Limb (tissue), 2 donors: ENCODE results near the gene RPL10.

Experiments
- DNase-seq, 2 donors: peaks; one replicate each; pipeline ENCODE4 v3.0.0-alpha.2; 2016; ENCODE audit errors: extremely low spot score in 2 of 2

Gene RPL10

DNA sequence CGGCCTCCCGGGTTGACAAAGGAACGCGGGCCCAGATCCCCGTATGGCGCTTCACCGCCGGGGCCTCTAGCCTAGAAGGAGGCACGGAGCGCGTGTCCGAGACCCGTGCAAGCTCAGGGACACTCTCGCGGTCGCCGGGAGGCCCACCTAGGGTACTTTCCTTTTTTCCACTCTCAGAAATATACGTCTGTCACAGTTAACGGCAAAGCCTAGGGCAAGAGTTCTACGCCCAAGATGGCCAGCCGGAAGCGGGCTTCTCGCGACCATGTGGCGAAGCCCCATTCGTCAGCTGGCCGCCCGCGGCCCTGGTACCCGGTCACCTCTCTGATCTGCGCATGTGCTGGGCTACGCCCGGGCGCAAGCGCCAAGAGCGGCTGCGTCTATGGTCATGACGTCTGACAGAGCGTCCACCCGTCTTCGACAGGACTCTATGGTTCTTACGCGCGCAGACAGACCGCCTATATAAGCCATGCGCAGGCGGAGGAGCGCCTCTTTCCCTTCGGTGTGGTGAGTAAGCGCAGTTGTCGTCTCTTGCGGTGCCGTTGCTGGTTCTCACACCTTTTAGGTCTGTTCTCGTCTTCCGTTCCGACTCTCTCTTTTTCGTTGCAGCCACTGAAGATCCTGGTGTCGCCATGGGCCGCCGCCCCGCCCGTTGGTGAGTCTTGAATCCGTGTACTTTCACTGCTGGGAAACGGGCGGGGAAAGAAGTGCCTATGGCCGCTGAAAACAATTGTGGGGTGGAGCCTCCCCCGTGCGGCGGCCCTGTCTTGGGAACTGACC lies at the start of gene RPL10:
Gene RPL10, plus strand, starts transcription at position 490 of the 780 bp plus-strand sequence. Its CDS starts 143 bp downstream, at position 633.
- peak; percentile 92 to 95 for DNase-seq

DNA sequence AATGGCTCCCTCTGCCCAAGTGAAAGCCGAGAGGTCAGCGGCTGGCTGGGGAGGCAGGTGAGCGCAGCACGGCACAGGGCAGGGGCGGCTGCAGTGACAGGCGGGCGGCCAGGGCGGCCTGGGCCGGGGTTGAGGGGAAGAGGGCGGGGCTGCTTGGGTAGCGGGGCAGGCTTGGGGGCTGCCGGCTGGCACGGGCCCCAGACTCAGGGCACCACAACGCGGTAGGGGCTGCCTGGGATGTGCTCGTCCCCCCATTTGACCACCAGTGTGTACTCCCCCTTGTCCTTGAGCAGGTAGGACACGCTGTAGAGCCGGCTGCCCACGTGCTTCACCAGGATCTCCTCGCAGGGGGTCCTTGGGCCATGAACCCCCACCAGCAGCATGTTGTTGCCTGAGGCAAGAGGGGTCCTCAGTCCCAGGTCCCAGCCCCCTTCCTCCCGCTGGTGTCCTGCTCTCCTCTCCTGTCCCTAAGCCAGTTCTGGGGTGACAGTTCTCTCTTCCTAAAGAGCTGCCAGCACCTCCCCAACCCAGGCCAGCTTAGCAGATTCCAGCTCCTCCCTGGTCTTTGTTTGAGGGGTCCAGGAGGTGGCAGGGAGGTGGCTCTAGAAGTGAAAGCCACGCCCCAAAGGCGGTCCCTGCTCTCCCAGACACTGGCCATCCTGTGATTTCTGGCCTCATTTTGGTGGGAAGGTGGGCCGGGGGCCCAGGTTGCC lies 49.4 kb upstream of the RPL10 start:
- no peak for DNase-seq

DNA sequence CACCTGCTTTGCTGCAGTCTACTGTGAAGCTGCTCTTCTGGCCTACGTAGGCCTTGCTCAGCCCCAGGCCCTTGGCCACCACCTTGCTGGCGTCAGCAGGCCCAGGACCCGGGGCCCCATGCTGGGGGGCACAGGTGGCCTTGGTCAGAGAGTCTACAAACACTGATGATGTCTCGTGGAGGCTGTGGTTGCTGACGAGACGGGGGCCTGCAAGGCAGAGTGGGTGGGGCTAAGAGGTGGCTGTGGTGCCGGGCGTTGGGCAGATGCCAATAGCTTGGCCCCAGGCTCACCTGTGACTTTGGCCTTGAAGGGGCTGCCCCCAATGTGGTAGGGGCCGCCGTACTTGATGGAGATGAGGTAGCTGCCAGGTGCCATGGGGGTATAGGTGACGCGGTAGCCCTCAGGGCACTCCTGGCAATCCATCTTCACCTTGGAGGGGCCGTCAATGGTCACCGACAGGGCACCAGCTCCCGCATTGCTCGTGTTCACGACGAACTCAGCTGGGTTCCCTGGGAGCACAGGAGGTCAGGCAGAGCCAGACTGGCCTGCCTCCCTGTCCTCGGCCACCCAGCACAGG lies 48.7 kb upstream of the RPL10 start:
- DNase-seq, result no peak

DNA sequence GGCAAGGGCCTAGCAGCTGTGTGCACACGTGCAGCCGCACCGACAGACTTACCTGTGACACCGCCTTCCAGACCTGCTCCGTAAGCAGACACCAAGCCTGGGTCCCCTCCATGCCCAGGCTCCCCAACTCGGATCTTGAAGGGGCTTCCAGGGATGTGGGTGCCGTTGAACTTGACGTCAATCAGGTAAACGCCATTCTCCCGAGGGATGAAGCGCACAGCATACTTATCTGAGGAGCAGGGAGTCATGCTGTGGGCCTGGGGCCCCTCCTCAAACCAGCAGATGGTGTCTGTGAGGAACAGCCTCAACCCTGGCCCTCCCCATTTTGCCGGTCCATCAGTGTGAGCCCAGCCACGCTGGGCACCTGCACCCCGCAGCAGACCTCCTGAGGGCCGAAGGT lies 48.2 kb upstream of the RPL10 start:
- DNase-seq, result no peak

DNA sequence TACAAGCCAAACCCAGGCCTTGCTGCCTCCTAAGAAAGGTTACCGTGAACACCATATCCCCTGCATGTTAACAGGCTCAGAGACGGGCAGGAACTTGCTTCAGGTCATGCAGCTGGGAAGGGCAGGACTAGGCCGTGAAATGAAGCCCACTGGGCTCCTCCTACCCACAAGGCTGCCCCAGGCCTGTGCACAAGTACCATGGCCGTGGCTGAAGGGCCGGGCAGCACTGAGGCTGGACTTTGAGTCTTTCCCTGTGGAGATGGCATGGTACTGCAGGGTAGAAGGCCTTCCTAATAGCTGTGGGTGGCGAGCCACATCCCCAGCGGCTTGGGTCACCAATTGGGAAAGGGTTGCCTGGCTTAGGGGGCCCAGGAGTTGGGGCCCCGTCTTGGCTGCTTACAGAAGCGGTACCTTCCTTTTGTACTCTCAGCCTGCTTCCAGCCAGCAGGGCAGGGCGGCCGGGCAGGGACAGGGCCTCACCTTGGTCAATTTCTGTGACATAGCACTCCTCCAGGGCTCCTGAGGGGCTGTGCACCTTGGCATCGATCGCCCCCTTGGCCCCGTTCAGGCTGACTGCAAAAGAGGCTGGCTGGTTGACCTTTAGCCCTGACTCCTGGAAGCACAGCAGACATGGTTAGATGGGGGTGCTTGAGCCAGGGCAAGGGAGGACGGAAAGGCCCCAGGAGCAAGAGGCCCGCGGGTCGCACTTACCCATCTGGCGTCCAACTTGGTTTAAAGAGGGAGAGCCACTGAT lies 47.6 kb upstream of the RPL10 start:
- DNase-seq, result no peak

DNA sequence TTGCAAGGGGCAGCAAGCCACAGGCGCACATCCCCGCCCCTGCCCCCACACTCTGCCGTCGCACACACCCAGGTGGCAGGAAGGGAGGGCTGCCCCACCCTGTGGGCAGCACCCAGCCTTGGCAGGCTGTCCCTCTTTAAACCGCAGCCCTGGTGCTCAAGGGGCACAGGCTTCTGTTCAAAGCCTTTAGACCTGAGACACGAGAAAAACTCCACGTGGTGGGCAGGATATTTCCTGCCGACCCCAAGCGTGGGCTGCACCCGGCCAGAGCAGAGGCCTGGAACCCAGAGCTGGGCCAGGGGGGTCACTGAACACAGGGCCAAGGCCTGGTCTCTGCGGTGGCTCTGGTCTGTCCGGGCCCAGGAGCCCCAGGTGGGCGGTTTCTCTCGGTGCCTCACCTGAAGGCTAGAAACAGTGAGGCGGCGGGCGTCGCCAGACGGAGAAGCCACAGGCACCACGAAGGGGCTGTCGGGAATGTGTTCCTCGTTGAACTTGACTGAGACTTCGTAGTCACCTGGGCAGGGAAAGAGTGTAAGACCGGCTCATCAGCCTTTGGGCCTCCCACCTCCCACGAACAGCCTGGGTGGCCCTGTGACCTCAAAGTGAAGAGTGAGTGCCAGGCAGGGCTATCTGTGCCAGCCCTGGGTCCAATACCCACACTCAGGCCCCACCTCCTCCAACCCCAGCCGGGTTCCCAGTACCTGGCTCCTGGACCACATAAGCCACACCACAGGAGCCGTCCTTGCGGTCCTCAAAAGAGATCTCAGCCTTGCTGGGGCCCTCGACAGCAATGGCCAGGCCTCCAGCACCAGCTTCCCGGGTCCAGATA lies 46.8 kb upstream of the RPL10 start:
- no peak for DNase-seq

DNA sequence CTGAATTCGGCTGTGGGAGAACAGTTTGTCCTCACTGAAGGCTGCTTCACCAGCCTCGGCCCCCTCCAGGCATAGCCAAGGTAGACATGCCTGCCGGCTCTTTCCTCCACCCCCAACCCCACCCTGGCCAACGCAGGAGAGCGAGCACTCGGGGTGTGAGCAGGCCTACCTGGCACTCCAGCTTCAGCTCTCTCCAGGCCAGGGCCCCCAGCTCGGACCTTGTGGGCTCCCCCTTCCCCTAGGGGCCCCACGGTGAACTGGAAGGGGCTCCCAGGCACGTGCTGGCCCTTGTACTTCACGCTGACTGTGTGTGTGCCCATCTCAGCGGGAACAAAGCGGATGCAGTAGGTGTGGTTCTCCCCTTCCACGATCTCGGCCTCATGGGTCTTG lies 46.2 kb upstream of the RPL10 start:
- no peak for DNase-seq

DNA sequence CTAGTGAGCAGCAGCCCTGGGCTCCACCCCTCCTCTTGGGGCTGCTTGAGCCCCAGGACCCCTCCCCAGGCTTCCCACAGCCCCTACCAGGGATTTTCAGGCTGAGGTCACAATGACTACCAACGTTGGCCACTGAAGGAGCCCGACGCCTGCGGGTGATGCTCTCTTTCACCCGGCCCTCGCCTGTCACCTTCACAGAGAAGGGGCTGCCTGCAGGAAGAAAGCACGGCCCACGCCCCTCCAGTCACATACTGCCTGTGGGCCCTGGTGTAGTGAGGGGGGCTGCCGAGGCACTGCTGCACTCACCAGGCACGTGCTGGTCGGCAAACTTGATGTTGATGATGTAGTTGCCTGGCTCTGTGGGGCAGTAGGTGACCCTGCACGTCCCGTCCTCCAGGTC lies 45.7 kb upstream of the RPL10 start:
- DNase-seq, result no peak

DNA sequence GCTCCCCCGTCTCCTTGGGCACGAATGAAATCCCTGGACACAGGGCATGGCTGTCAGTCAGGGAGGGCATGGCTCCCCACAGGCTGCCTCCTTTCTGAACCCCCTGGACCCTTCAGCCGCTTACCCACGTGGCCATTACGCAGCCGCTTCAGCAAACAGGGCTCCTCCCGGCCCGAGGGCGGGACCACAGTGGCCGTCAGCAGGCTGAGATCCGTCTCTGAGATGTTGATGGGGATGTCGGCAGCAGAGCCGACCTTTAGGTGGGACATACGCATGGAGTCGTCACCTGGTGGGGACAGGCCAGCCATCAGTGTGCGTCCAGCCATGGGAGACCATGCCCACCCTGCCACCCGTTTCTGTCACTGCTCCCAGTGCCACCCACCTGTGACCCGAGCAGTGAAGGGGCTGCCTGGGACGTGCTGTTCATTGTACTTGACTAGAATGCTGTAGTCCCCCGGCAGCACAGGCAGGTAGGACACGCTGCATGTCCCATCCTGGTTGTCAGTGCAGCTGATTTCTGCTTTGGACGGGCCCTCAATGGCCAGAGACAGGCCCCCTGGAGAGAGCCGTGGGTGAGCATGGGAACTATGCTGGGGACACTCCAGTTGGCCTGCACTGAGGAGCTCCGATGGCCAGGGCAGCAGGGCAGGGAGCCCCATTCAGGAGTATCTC lies 44.9 kb upstream of the RPL10 start:
- no peak for DNase-seq

DNA sequence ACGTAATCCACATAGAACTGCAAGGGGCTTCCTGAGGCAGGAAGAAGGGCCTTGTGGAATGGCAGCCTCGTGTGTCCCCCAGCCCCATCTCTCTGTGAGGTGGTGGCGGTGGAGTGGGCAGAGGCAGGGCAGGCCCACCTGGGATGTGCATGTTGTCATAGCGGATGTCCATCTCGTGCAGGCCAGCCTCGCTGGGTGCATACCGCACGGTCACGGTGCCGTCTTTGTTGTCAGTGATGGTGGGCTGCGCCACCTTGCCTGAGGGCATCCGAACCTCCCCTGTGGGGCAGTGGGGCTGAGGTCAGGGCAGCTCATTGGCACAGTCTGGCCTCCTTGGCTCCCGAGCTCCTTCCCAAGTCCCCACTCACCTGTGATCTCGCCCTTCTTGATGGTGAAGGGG lies 44.2 kb upstream of the RPL10 start:
- no peak for DNase-seq

DNA sequence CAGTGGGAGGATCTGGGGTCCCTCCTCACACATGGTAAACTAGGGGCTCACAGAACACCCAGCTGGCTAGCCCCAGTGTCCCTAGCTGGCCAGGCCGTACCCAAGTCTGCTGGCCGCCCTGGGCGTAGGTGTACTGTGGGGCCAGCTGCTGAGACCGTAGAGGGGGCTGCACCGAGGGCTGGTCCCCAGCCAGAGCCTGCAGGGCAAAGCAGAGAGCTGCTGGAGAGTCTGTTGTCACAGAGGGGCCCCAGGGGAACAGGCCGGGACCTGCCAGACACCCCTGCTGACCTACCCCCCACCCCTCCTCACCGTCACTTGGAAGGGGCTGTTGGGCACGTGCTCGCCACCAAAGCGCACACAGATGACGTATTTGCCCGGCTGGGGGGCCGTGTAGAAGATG lies 43.7 kb upstream of the RPL10 start:
- DNase-seq, result no peak

DNA sequence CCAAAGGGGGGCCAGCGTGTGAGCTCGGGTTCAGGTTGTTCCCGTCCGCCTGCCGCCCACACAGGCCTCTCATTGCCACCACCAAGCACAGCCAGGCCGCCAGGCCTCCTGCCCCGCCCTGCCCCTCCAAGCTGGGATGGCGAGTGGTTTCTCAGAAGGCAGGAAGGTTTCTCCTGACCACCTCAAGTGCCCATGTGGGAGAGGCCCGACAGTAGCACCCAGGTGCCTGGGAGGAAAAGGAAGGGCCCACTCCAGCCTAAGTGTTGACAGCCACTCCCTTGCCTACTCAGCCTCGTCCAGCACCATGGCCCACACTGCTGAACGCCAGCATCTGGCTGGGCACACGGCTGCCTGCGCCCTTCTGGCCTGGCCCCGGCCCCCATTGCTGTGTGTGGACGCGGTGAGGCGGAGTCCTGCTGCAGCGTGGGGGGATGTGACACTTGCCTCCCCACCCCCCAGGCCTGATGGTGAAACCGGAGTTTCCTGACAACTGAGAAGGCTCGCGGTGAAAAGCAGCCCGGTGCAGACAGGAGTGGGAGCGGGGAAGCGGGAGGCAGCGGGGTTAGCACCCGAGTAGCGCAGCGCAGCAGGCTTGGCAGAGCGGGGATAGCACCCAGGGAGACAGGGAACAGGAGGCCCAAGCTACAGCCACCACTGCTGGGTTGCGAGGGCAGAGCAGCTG lies 42.9 kb upstream of the RPL10 start:
- no peak for DNase-seq

DNA sequence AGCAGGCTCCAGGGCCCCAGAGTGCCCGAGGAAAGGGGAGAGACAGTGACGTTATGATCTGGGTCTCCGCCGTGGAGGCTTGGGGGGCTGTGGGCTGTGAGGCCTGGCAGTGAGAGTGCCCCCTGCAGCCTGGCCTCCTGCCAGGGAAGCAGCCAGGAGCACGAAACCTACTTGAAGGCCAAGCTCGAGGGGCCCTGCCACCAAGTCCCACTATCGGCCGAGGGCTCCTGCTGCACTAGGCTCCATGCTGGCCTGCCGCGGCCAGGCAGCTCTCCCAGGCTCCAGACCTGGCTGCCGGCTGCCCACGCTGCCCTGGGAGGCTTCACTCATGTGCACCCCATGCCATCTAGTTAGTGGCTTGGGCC lies 42.4 kb upstream of the RPL10 start:
- DNase-seq, result no peak

DNA sequence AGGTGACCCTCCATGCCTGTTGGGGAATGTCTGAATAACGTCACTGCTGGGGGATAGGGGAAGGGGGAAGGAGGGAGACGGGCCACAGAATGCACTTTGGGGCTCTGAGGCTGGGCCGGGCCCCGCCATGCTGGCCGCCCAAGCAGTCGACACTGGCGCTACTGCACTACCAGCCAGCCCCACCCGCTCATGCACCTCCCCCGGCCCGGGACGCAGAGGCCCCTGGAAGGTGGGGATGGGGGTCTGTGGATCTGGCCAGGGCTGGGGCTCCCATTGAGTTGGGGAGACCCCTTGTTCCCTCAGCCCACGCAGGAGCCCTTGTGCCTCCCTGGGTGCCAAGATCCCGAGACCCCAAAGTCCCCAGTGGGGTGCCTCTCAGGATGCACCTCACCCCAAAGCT lies 41.6 kb upstream of the RPL10 start:
- DNase-seq, result no peak

DNA sequence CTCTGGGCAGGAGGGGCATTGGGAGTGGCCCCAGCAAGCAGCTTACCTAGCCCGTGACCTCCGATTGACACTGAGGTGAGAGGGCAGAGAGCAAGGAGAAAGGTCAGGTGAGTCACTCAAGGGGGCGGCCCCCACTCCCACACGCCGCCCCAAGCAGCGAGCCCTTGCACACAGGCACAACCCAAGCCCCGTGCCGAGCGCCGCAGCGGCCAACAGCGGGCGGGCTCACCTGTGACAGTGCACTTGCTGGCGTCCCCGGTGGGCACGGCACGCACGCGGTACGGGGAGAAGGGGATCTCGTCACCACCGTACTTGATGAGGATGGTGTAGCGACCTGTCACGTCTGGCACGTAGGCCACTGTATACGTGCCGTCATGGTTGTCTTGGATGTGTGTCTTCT lies 41.0 kb upstream of the RPL10 start:
- DNase-seq, result no peak

DNA sequence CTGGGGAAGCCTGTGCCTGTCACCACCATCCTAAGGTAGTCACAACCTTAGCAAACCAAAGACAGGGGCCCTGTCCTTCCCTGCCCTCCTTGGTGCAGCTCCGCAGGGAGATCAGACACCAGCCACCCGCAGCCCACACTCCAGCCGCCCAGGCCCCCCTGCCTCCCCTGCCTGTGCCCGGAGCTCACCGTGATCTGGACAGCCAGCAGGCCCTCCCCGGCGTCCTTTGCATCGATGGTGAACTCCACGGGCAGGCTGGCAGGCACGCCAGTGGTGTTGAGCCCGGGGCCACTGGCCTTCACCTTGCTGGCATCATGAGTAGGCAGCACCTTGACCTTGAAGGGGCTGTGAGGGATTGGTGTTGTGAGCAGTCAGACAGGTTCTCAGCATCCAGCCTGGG lies 40.2 kb upstream of the RPL10 start:
- no peak for DNase-seq

DNA sequence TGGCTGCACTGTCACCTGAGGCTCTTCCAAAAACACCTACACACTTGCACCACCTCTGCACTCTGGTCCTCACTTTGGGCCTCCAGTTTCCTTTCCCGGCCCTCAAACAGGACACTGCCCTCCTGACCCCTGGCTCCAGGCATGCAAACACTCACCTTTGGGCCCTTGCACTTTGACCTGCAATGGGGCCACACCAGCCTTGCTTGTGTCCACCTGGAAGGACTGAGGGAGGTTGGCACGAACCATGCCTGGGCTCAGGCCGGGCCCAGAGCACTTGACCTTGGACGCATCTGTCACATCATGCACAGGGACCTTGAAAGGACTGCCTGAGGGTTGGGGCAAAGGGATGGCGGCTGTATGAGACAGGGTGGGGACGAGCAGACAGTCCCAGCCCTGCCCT lies 39.3 kb upstream of the RPL10 start:
- DNase-seq, result no peak

DNA sequence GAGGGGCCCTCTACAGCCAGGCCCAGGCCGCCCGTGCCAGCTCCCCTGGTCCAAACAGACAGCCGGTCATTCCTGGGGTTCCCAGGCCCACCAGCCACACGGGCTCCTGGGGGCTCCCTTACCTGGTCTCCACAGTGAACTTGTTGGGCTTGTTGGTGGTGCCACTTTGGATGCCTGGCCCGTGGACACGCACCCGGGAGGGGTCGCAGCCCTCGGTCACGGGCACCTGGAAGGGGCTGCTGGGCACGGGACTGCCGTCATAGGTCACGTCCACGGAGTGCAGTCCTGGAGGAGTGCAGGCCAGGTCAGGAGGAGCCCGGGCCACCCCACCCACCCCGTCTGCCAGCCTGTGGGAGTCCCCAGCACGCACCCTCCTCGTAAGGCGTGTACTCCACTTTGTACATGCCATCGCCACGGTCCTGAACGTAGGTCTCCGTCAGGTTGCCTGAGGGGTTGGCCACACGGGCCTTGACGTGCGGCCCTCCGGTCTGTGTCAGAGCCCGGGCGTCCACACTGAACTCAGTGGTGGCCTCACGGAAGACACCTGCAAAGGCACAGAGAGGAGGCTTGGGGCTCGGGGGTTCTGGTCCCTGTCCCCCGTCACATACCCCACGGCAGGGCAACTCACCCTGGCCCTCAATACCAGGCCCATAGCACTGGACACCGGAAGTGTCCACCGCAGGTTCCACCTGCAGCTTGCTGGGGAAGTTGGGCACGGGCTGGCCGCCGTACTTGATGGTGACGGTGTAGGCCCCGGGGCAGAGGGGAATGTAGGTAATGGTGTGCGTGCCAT lies 38.6 kb upstream of the RPL10 start:
- no peak for DNase-seq

DNA sequence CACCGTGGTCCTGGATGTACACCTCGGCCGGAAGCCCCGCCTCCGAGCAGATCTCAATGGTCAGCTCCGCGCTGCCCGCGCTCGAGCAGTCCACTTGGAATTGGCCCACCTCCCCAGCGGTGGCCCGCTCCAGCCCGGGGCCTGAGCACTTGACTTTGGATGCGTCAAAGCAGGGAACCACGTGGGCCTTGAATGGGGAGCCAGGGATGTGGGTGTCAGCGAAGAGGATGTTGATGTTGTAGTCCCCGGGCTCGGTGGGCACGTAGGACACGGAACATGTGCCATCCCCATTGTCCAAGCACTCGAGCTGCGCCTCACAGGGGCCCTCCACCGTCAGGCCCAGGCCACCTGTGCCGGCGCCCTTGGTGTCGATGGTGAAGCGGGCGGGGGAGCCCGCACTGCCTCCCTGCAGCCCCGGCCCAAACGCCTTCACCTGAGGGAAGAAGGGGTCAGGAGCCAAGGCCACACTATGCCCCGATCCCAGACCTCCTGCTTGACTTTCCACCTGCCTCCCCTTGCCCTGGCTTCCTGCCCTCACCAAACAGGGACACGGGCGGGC lies 37.9 kb upstream of the RPL10 start:
- DNase-seq, result no peak
